Measurements from ENCODE around the gene EXD1.

GRCh38 chr15:41254560-41254959 is 24.0 kb upstream of the EXD1 start:
- TF ChIP-seq, protein P1, sequence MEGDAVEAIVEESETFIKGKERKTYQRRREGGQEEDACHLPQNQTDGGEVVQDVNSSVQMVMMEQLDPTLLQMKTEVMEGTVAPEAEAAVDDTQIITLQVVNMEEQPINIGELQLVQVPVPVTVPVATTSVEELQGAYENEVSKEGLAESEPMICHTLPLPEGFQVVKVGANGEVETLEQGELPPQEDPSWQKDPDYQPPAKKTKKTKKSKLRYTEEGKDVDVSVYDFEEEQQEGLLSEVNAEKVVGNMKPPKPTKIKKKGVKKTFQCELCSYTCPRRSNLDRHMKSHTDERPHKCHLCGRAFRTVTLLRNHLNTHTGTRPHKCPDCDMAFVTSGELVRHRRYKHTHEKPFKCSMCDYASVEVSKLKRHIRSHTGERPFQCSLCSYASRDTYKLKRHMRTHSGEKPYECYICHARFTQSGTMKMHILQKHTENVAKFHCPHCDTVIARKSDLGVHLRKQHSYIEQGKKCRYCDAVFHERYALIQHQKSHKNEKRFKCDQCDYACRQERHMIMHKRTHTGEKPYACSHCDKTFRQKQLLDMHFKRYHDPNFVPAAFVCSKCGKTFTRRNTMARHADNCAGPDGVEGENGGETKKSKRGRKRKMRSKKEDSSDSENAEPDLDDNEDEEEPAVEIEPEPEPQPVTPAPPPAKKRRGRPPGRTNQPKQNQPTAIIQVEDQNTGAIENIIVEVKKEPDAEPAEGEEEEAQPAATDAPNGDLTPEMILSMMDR (IDR thresholded peaks at IDR 0.05; ENCODE audit: low read length), result no peak
- TF ChIP-seq EZH2 (IDR thresholded peaks at IDR 0.05; ENCODE audit: borderline replicate concordance, low read length), result no peak

All from OCI-LY1 (cell line).